Sigmoid colon (tissue), 7 donors: ENCODE data around the gene SYNC. TPM values are rescaled to one million over a fixed set of nuclear protein-coding genes. Genes with fewer than 3 reads are reported as not detected.
A peak's percentile ranks its signal among the peaks of the same experiment; 100 is the strongest.

Experiments used
- DNase-seq: peaks from one replicate; pipeline ENCODE4 v3.0.0-alpha.2; 2019
- H3K27ac ChIP-seq, 4 donors: fragments of 200-600 bp; sonication (generic); one replicate each; pipeline ENCODE4 v1.5.1; 2016 to 2019; ENCODE audit warnings: mild to moderate bottlenecking in 1 of 4
- H3K27me3 ChIP-seq, 3 donors: fragments of 200-600 bp; sonication (generic); one replicate each; pipeline ENCODE4 v1.5.1; 2019; ENCODE audit warnings: mild to moderate bottlenecking in 1 of 3
- H3K36me3 ChIP-seq, 4 donors: fragments of 200-600 bp; sonication (generic); one replicate each; pipeline ENCODE4 v1.5.1; 2016 to 2019
- H3K4me1 ChIP-seq, 4 donors: fragments of 200-600 bp; sonication (generic); one replicate each; pipeline ENCODE4 v1.5.1; 2017 to 2019
- H3K4me3 ChIP-seq, 4 donors: fragments of 200-600 bp; sonication (generic); one replicate each; pipeline ENCODE4 v1.5.1; 2017 to 2019; ENCODE audit warnings: mild to moderate bottlenecking in 2 of 4, moderate library complexity in 1 of 4
- H3K9me3 ChIP-seq, 4 donors: fragments of 200-600 bp in 3 of 4; sonication (generic) in 3 of 4; one replicate each; pipeline versions ENCODE4 v1.5.1 to v1.6.1; 2013 to 2019
- EP300 ChIP-seq, 4 donors: sonication (generic); formaldehyde crosslinking; IDR thresholded peaks; one replicate each; pipeline ENCODE4 v1.6.1; 2017; ENCODE audit warnings: antibody characterized with exemption in 4 of 4
- POLR2A ChIP-seq, 2 donors: fragments of 450-650 bp; IDR thresholded peaks; one replicate each; pipeline ENCODE4 v1.6.1; 2016; ENCODE audit warnings: antibody characterized with exemption in 2 of 2, mild to moderate bottlenecking in 2 of 2, moderate library complexity in 2 of 2
- POLR2AphosphoS5 ChIP-seq, 4 donors: sonication (generic); formaldehyde crosslinking; IDR thresholded peaks; one replicate each; pipeline ENCODE4 v1.6.1; 2017; ENCODE audit warnings: antibody characterized with exemption in 4 of 4
- WGBS, 2 donors: extraction: QIAGEN DNeasy Blood & Tissue Kit; methylation state at CpG; one replicate each; pipeline ENCODE4 v1.1.7; 2013; 5-methylcytosine and 5-hydroxymethylcytosine counted together
- intact Hi-C: fragments of 100-400 bp; cut with DNase I; formaldehyde crosslinking; loops from one replicate; pipeline ENCODE4 v1.15.1; 2023
- polyA plus RNA-seq, 3 donors: library from polyadenylated mRNA; stranded (reverse); fragments of 200-250 nt; gene quantifications; one replicate each; pipeline ENCODE4 v1.2.3, GENCODE V29; 2013
- total RNA-seq, 4 donors: library from RNA; depleted of rRNA; stranded (reverse); fragments of >200 nt; gene quantifications; one replicate each; pipeline ENCODE4 v1.1.0, GENCODE V29; 2016
- TF ChIP-seq, protein P1 (sequence below), 4 experiments: fragments of 450-650 bp in 3 of 4; fragments of 200-600 bp in 1 of 4; IDR thresholded peaks; one replicate each; pipeline ENCODE4 v1.5.1; 2016 to 2019; ENCODE audit warnings: antibody characterized with exemption in 4 of 4, mild to moderate bottlenecking in 3 of 4, moderate library complexity in 2 of 4
- donor health status: healthy with polysubstance abuse.
- donor health status: Bipolar disorder and iron deficiency.
- donor health status: healthy.

SYNC gene
- total and polyA plus RNA-seq, 7 donors, result 6.9 to 87.5 (median 22.5) TPM

DNA sequence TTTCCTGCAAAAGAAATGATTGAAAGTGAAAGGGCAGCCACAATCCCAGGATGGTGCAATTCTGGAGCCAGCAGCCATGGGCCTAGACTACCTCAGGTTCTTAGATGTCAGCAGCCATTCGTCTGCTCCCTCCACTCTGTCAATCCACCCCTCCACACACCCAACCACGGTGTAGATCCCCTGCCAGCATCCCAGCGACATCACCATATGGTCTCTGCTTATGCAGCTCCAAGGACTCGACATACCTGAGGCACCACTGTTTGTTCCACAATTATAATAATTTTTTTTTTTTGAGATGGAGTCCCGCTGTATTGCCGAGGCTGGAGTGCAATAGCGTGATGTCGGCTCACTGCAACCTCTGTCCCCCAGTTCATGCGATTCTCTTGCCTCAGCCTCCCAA, 6.5 kb downstream of the SYNC start:
- TF ChIP-seq POLR2AphosphoS5 (IDR thresholded peaks at IDR 0.05) (no peak), EP300 (IDR thresholded peaks at IDR 0.05) (no peak), POLR2A (IDR thresholded peaks at IDR 0.05) (no peak)
- TF ChIP-seq, protein P1, sequence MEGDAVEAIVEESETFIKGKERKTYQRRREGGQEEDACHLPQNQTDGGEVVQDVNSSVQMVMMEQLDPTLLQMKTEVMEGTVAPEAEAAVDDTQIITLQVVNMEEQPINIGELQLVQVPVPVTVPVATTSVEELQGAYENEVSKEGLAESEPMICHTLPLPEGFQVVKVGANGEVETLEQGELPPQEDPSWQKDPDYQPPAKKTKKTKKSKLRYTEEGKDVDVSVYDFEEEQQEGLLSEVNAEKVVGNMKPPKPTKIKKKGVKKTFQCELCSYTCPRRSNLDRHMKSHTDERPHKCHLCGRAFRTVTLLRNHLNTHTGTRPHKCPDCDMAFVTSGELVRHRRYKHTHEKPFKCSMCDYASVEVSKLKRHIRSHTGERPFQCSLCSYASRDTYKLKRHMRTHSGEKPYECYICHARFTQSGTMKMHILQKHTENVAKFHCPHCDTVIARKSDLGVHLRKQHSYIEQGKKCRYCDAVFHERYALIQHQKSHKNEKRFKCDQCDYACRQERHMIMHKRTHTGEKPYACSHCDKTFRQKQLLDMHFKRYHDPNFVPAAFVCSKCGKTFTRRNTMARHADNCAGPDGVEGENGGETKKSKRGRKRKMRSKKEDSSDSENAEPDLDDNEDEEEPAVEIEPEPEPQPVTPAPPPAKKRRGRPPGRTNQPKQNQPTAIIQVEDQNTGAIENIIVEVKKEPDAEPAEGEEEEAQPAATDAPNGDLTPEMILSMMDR (IDR thresholded peaks at IDR 0.05), result no peak
- intact Hi-C loops, result no loop called here
- H3K27ac ChIP-seq, result peak overlapping the region in 2 of 4 donors; percentile 74 to 86

DNA sequence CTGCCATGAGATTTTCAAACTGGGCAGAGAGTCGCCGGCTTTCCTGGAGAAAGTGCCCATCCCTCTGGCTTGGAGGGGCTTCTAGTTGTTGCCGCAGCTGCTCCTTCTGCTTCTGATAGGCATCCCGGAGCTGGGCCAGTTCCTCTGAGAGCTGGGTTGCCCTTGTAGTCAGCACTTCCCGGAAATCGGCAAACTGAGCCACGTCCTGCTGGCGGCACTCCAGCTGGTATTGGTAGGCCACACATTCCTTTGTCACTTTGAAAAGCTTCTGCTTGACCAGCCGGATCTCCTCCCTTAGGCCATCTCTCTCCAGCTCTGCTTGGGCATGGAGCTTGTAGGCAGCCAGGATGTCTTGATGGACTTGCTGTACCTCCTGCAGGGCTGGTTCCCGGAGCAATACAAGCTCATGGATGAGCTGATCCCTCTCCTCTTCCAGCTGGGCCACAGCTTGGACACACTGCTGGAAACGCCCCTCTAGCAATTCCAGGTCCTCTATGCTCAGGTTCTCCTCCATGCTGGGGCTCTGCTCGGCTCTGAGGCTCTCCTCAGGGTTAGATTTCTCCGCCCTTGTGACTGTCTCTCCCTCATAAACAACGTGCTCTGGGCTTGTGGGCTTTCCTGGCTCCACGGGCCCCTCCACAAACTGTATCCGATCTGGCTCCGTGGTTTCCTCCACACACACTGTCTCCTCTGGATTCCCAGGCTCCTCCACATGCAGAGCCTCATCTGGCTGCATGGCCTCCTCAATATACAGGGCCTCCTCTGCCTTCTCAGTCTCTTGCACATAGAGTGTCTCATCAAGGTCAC, 7.3 kb downstream of the SYNC start:
- DNase-seq, result peak; percentile 85
- Histone ChIP-seq H3K27me3 (no peaks in the 10 kb centered on the region), H3K4me3 (no peak overlapping the region), H3K9me3 (no peaks in the 10 kb centered on the region), H3K36me3 (peaks cover 0 to 15% (median 0%) of the 10 kb centered on the region in 4 donors), H3K27ac (peak overlapping the region; percentile 21 to 86 (median 56)), H3K4me1 (peaks cover 0 to 58% (median 33%) of the 10 kb centered on the region in 4 donors)
- TF ChIP-seq, protein P1 (IDR thresholded peaks at IDR 0.05), result no peak
- TF ChIP-seq POLR2AphosphoS5 (IDR thresholded peaks at IDR 0.05) (no peak), EP300 (IDR thresholded peaks at IDR 0.05) (no peak), POLR2A (IDR thresholded peaks at IDR 0.05) (no peak)
- 62 to 73% methylated on average over 17 of the region's 17 CpGs for WGBS, 2 donors
- intact Hi-C loops, result no loop called here

More for the DNA sequence above, 6.5 kb downstream of the SYNC start:
- Histone ChIP-seq H3K27me3 (no peaks in the 10 kb centered on the region), H3K36me3 (peaks cover 0 to 15% (median 0%) of the 10 kb centered on the region in 4 donors), H3K4me3 (no peak overlapping the region), H3K9me3 (no peaks in the 10 kb centered on the region), H3K4me1 (peaks cover 0 to 59% (median 37%) of the 10 kb centered on the region in 4 donors)
- 94 to 96% methylated on average over 9 of the region's 9 CpGs for WGBS, 2 donors
- DNase-seq, result no peak

DNA sequence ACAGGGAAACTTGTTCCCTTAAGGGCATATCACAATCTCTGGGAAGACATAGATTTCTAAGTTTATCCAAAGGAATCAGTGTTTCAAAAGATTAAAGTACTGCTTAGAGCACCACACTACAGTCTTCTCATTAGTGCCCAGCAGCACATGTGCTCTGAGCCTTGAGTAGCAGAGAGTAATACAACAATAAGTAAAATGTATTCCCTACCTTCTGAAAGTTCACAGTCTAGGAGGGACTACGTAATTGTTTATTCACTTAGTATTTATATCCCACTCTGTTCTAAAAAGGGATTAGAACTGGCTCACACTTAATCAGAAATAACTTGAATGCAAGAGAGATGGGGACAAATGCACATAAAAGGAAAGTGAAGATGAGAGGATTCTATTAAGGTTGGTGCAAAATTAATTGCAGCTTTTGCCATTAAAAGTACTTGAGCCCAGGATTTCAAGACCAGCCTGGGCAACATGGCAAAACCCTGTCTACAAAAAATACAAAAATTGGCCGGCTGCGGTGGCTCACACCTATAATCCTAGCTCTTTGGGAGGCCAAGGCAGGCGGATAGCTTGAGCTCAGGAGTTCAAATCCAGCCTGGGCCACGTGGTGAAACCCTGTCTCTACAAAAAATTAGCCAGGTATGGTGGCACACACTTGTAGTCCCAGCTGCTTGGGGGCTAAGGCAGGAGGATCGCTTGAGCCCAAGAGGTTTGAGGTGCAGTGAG, 9.0 kb downstream of the SYNC start:
- H3K4me1 ChIP-seq, result peaks cover 0 to 47% (median 33%) of the 10 kb centered on the region in 4 donors
- H3K36me3 ChIP-seq, result peaks cover 0 to 15% (median 0%) of the 10 kb centered on the region in 4 donors
- peak overlapping the region; percentile 61 to 86 (median 72) for H3K27ac ChIP-seq
- H3K4me3 ChIP-seq, result no peak overlapping the region
- H3K9me3 ChIP-seq, result no peaks in the 10 kb centered on the region
- 93% methylated on average over 6 of the region's 6 CpGs for WGBS, 2 donors
- intact Hi-C loops, result no loop called here
- H3K27me3 ChIP-seq, result no peaks in the 10 kb centered on the region
- TF ChIP-seq POLR2AphosphoS5 (IDR thresholded peaks at IDR 0.05) (peak in 2 of 4 donors; percentile 14 to 19), EP300 (IDR thresholded peaks at IDR 0.05) (no peak)
- TF ChIP-seq, protein P1 (IDR thresholded peaks at IDR 0.05), result no peak
- no peak for DNase-seq

DNA sequence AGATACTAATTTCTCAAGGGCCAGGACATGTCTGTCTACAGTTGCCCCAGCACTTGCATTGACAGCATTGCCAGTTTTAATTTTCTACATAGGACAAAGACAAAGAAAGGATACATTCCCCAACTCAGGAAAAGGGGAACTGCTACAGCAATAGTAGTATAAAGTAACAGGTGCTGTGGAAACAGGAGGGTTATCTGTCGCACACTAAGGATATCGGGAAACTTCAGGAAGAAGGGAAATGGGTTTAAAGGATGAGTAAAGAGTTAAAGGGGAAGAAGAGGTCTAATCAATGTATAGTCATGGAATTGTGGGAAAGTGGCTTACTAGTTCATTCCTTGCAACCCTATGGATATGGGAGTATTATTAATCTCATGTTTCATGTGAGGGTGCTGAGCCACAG, 16.2 kb downstream of the SYNC start:
- Histone ChIP-seq H3K4me3 (no peak overlapping the region), H3K36me3 (peaks cover 0 to 42% (median 13%) of the 10 kb centered on the region in 4 donors), H3K27ac (peak overlapping the region in 2 of 4 donors; percentile 64 to 78), H3K4me1 (peaks cover 0 to 54% (median 36%) of the 10 kb centered on the region in 4 donors), H3K27me3 (no peaks in the 10 kb centered on the region), H3K9me3 (no peaks in the 10 kb centered on the region)
- peak; percentile 5 for DNase-seq
- intact Hi-C loops, result no loop called here
- TF ChIP-seq POLR2A (IDR thresholded peaks at IDR 0.05) (no peak), POLR2AphosphoS5 (IDR thresholded peaks at IDR 0.05) (no peak), EP300 (IDR thresholded peaks at IDR 0.05) (no peak)
- TF ChIP-seq, protein P1 (IDR thresholded peaks at IDR 0.05), result no peak
- WGBS, 2 donors, result 96 to 97% methylated on average over 2 of the region's 2 CpGs
